ENCODE data around the gene CALCR. TPM values are rescaled to one million over a fixed set of nuclear protein-coding genes. Genes with fewer than 3 reads are reported as not detected.

CALCR gene
- total RNA-seq (2014; rRNA removed; shearing (Covaris generic)), result not detected in 2 replicates

DNA sequence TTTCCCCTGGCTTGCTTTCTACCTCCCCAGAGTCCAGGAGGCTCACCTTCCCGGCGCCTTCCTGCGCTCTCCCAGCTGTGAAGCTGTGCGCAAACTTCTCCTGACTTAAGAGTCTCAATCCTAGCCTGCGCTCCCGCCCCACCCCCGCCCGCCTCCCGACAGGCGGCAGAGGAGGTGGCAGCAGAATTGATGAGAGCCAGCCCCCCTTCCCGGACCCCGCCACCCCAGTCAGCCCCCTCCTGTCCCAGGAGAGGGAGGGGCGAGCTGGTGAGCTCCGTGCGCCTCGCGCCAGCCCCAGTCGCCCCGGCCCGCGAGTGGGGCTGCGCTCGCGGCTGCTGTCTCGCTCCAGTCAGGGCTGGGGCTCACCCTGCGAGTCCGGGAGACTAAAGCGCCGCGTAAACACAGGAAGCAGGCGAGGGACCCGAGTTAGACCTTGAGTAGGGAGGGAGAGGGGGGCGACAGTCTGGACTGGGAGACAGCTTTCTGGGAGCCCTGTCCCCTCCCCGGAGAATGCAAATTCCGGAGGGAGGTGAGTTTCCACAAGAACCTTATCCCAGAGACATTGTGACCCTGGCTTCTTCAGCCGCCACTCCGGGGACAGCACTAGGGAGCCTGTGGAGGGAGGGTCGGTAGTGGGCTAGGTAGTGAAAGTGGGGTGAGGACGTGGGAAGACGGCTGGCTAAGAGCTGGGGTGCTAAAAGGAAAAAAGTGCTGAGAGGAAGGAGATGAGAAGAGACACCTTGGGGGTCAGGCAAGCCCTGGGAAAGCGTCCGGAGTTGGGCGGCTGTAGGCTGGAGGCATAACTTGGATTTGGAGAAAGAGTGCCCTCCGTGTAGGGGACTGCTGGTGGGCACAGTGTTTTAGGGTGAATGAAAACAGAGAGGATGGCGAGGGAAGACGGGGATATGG, at the start of gene CALCR:
Gene CALCR, minus strand, starts transcription at position 79 of the 909 bp plus-strand sequence. CDS start 87,743 bp downstream, outside the sequence.

Small RNA genes within 50 kb of the gene (small RNA-seq; reads per million reads assigned to genes)
- gene MIR489, result not detected
- not detected for gene MIR653
